Tibial nerve (tissue), 4 donors: Measurements from ENCODE around the gene FKBP1A. TPM values are rescaled to one million over a fixed set of nuclear protein-coding genes. Genes with fewer than 3 reads are reported as not detected.

Experiments
- DNase-seq, 2 donors: peaks; one replicate each; pipeline ENCODE4 v3.0.0-alpha.2; 2019; ENCODE audit warnings: low spot score in 2 of 2
- H3K27ac ChIP-seq, 4 donors: fragments of 200-600 bp; sonication (generic) in 3 of 4; one replicate each; pipeline ENCODE4 v1.5.1; 2017 to 2019; ENCODE audit warnings: mild to moderate bottlenecking in 1 of 4
- H3K27me3 ChIP-seq, 2 donors: fragments of 200-600 bp; sonication (generic) in 1 of 2; one replicate each; pipeline versions ENCODE4 v1.5.1 to v1.6.0; 2017 to 2019
- H3K36me3 ChIP-seq, 3 donors: fragments of 200-600 bp; sonication (generic); one replicate each; pipeline ENCODE4 v1.5.1; 2018 to 2019
- H3K4me1 ChIP-seq, 4 donors: fragments of 200-600 bp; sonication (generic) in 3 of 4; one replicate each; pipeline ENCODE4 v1.5.1; 2017 to 2019
- H3K4me3 ChIP-seq, 4 donors: fragments of 200-600 bp; sonication (generic) in 3 of 4; one replicate each; pipeline ENCODE4 v1.5.1; 2017 to 2019; ENCODE audit warnings: mild to moderate bottlenecking in 1 of 4, moderate library complexity in 1 of 4
- H3K9me3 ChIP-seq, 4 donors: fragments of 200-600 bp; sonication (generic) in 3 of 4; one replicate each; pipeline ENCODE4 v1.5.1; 2017 to 2019
- CTCF ChIP-seq, 5 experiments: fragments of 200-600 bp in 3 of 5; fragments of 450-650 bp in 2 of 5; sonication (generic) in 3 of 5; IDR thresholded peaks; one replicate each; pipeline ENCODE4 v1.5.1; 2016 to 2019; ENCODE audit warnings: antibody characterized with exemption in 5 of 5, mild to moderate bottlenecking in 3 of 5, moderate library complexity in 2 of 5
- EP300 ChIP-seq, 2 donors: sonication (generic); formaldehyde crosslinking; IDR thresholded peaks; one replicate each; pipeline ENCODE4 v1.6.1; 2017; ENCODE audit warnings: antibody characterized with exemption in 2 of 2, mild to moderate bottlenecking in 1 of 2
- POLR2A ChIP-seq, 2 donors: fragments of 450-650 bp; IDR thresholded peaks; one replicate each; pipeline ENCODE4 v1.6.1; 2017; ENCODE audit warnings: antibody characterized with exemption in 2 of 2, mild to moderate bottlenecking in 2 of 2, moderate library complexity in 2 of 2
- WGBS, 2 donors: methylation state at CpG; one replicate each; pipeline ENCODE4 v1.1.5; 2018; 5-methylcytosine and 5-hydroxymethylcytosine counted together
- total RNA-seq, 4 donors: library from RNA; depleted of rRNA; stranded (reverse); fragments of >200 nt; gene quantifications; one replicate each; pipeline ENCODE4 v1.1.0, GENCODE V29; 2016

Gene FKBP1A
- total RNA-seq, 4 donors from 2014 or later = 92.2 to 172 (median 130) TPM

GRCh38 chr20:1333462-1334369, 59.1 kb downstream of the FKBP1A start:
- DNase-seq = no peak
- Histone ChIP-seq H3K27ac (no peak overlapping the region), H3K4me3 (no peak overlapping the region), H3K27me3 (no peaks in the 10 kb centered on the region), H3K4me1 (peaks cover 0 to 44% (median 17%) of the 10 kb centered on the region in 4 donors), H3K9me3 (no peaks in the 10 kb centered on the region), H3K36me3 (peaks cover 0 to 37% (median 0%) of the 10 kb centered on the region in 3 donors)
- TF ChIP-seq CTCF (IDR thresholded peaks at IDR 0.05) (no peak), EP300 (IDR thresholded peaks at IDR 0.05) (no peak), POLR2A (IDR thresholded peaks at IDR 0.05) (no peak)
- WGBS, 2 donors = 89 to 90% methylated on average over 11 of the region's 11 CpGs

GRCh38 chr20:1332749-1333300, 60.0 kb downstream of the FKBP1A start:
- Histone ChIP-seq H3K9me3 (no peaks in the 10 kb centered on the region), H3K27me3 (no peaks in the 10 kb centered on the region), H3K4me1 (peaks cover 0 to 44% (median 24%) of the 10 kb centered on the region in 4 donors), H3K4me3 (no peak overlapping the region), H3K27ac (no peak overlapping the region), H3K36me3 (peaks cover 0 to 37% (median 0%) of the 10 kb centered on the region in 3 donors)
- no peak for TF ChIP-seq EP300 (IDR thresholded peaks at IDR 0.05)
- TF ChIP-seq POLR2A (IDR thresholded peaks at IDR 0.05) = no peak
- no peak for DNase-seq
- 93 to 94% methylated on average over 2 of the region's 2 CpGs for WGBS, 2 donors

GRCh38 chr20:1331801-1332453, 60.9 kb downstream of the FKBP1A start:
- Histone ChIP-seq H3K4me3 (no peak overlapping the region), H3K27me3 (no peaks in the 10 kb centered on the region), H3K27ac (no peak overlapping the region), H3K9me3 (no peaks in the 10 kb centered on the region), H3K36me3 (peaks cover 0 to 37% (median 0%) of the 10 kb centered on the region in 3 donors), H3K4me1 (peaks cover 0 to 46% (median 30%) of the 10 kb centered on the region in 4 donors)
- WGBS, 2 donors = 93 to 97% methylated on average over 6 of the region's 6 CpGs
- no peak for DNase-seq
- TF ChIP-seq CTCF (IDR thresholded peaks at IDR 0.05) (no peak), POLR2A (IDR thresholded peaks at IDR 0.05) (no peak), EP300 (IDR thresholded peaks at IDR 0.05) (no peak)

- no peak for TF ChIP-seq EP300 (IDR thresholded peaks at IDR 0.05)
- DNase-seq = no peak
- Histone ChIP-seq H3K4me1 (peaks cover 0 to 46% (median 37%) of the 10 kb centered on the region in 4 donors), H3K27ac (peak overlapping the region in 1 of 4 donors; percentile 98), H3K4me3 (no peak overlapping the region), H3K36me3 (peaks cover 0 to 37% (median 0%) of the 10 kb centered on the region in 3 donors), H3K9me3 (no peaks in the 10 kb centered on the region), H3K27me3 (no peaks in the 10 kb centered on the region)
- 94 to 96% methylated on average over 2 of the region's 2 CpGs for WGBS, 2 donors
Measured at GRCh38 chr20:1331101-1331500, 61.8 kb downstream of the FKBP1A start.

- no peak overlapping the region for H3K4me3 ChIP-seq
- peak overlapping the region; percentile 25 to 99 (median 96) for H3K27ac ChIP-seq
- no peaks in the 10 kb centered on the region for H3K27me3 ChIP-seq
- H3K36me3 ChIP-seq = peaks cover 0 to 37% (median 0%) of the 10 kb centered on the region in 3 donors
- peaks cover 0 to 49% (median 38%) of the 10 kb centered on the region in 4 donors for H3K4me1 ChIP-seq
- TF ChIP-seq EP300 (IDR thresholded peaks at IDR 0.05) = peak in 1 of 2 donors; percentile 33
- TF ChIP-seq CTCF (IDR thresholded peaks at IDR 0.05) = no peak
- TF ChIP-seq POLR2A (IDR thresholded peaks at IDR 0.05) = no peak
- H3K9me3 ChIP-seq = no peaks in the 10 kb centered on the region
- WGBS, 2 donors = 70 to 78% methylated on average over 6 of the region's 6 CpGs
- peak in 1 of 2 donors; percentile 22 for DNase-seq
Measured at GRCh38 chr20:1330075-1330830, 62.6 kb downstream of the FKBP1A start.
